ENCODE measurements around the gene GPC6.

- TF ChIP-seq CTCF (IDR thresholded peaks at IDR 0.05) (no peak), POLR2A (IDR thresholded peaks at IDR 0.05) (no peak), EP300 (IDR thresholded peaks at IDR 0.05) (no peak)
Measured at GRCh38 chr13:93296584-93296983, 70.0 kb downstream of the GPC6 start.

Measured in suprapubic skin (tissue), 3 donors.